Measurements from ENCODE around the gene C19orf67.

DNA sequence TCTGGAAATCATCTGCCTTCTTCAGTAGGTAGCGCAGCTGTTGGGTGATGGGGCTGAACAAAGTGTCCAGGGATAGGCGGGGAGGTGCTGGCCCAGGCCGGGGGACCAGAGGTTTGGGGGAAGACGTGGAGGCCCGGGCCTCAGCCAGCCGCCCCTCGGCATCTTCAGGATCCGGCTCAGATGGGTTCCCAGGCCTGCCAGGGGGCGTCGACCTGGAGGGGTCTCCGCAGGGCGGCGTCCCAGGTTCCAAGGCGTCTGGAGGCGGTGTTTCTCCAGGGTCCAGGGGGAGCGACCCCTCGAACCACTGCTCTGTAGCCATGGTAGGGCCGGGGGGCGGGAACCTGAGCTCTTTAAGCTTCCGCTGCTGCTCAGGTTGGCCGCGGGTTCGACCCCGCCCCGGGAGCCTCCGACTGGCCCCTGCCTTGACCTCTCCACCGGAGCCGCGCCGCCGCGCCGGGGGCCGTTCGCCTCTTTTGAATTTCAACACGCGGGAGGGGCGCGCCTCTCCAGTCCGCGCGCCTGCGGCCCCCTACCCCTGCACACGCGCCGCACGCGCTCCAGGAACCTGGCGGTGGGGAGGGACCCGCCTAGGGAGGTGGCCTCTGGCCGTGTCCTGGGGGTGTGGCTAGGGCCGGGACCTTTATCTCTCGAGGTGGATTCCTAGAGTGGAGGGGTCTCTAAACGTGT lies at the start of gene C19orf67:
- TF ChIP-seq, protein P1, sequence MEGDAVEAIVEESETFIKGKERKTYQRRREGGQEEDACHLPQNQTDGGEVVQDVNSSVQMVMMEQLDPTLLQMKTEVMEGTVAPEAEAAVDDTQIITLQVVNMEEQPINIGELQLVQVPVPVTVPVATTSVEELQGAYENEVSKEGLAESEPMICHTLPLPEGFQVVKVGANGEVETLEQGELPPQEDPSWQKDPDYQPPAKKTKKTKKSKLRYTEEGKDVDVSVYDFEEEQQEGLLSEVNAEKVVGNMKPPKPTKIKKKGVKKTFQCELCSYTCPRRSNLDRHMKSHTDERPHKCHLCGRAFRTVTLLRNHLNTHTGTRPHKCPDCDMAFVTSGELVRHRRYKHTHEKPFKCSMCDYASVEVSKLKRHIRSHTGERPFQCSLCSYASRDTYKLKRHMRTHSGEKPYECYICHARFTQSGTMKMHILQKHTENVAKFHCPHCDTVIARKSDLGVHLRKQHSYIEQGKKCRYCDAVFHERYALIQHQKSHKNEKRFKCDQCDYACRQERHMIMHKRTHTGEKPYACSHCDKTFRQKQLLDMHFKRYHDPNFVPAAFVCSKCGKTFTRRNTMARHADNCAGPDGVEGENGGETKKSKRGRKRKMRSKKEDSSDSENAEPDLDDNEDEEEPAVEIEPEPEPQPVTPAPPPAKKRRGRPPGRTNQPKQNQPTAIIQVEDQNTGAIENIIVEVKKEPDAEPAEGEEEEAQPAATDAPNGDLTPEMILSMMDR (IDR thresholded peaks at IDR 0.05): no peak
- TF ChIP-seq POLR2A (IDR thresholded peaks at IDR 0.05) (no peak), POLR2AphosphoS5 (IDR thresholded peaks at IDR 0.05) (no peak)
